HG03066 (cell line): ENCODE results near the gene ACSM2B.
"Not testable (repeated sequence)": the region's sequence is repeated elsewhere in the genome, so short reads cannot be mapped to it uniquely, and the experiment has no call there.

ENCODE experiments used
- ATAC-seq: cut with Tn5 transposase; IDR thresholded peaks from one replicate; pipeline ENCODE4 v1.9.1; 2021; ENCODE audit warnings: low read depth; ENCODE audit not compliant: unreplicated experiment

The ACSM2B gene

DNA sequence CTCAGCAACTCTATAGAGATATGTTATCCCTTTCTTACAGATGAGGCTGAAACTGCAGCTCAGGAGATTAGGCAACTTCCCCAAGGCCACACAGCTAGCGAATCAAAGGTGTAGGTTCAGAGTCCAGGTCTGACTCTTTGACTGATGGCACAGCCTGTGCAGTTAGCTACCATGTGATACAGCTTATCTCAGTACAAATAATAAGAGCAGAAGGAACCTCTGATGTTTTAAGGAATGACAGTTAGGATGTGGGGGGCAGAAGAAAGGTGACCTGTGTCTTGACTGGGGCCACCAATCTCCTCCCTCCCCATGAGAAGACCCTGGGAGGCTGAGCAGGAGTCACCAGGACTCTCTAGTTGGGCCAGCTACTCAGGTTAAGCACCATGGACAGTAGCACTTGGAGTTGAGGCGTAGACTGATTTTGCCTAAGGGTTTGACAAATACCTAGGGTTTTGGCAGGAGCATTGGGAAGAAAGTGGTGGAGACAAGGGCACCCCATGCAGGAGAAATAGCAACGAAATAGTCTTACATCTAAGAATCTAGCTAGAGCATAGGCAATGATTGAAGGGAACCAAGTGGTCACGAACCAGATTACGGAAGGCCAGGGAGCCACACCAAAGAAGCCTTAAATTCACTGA is 22.8 kb upstream of the ACSM2B start:
- no peak for ATAC-seq

DNA sequence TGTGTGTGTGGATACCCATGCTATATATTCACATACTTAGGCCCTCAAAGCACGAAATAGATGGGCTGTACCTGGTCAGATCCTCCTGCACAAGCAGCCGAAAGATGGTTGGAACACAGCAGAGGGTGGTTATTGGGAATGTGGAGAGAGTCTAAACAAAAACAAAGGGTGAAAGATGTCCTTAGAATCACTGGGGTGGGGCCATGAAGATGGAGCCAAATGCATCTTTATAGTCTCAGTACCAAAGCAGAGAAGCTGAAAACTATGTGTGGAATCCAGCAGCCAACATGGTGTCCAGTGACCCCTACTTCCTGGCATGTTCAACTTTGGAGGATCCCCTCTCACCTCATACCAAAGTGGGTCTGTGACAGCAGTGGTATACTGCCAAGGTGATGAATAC is 19.5 kb upstream of the ACSM2B start:
- ATAC-seq, result not testable (repeated sequence)

- not testable (repeated sequence) for ATAC-seq
Observed at GRCh38 chr16:20595068-20595467, 18.9 kb upstream of the ACSM2B start.

- ATAC-seq, result not testable (repeated sequence)
Observed at GRCh38 chr16:20592780-20593179, 16.6 kb upstream of the ACSM2B start.

DNA sequence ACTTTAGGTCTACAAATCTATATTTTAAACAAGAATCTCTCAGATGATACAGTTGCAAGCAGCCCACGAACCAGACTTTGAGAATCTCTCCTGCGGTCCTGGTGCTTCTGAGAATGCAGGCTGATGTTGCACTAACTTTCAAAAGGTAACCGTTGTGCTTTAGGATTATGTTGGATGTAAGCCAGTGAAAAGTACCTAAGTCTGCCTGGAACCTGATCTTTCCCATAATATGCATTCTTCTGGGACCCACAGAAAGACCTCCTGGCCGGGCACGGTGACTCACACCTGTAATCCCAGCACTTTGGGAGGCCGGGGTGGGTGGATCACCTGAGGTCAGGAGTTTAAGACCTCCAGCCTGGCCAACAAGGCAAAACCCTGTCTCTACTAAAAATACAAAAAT is 13.3 kb upstream of the ACSM2B start:
- ATAC-seq, result not testable (repeated sequence)

DNA sequence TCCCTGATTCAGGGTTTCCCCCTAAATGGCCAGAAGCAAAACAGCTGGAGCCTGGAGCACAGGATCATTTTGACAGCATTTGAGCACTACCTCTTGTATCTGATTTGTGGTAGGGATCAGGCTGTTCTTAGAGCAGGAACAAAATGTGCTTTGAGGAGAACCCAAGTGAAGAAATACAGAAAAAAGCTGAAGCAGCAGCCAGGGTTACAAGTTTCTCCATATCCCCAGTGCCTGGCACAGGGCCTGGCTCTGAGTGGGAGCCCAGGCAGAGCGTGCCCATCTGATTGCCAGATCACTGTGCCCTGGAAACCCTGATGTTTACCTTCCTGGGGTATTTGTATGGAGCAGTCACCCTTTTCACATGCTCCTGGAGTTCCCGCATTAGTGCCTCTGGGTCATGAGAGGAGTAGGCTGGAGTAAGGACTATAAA is 11.5 kb upstream of the ACSM2B start:
- not testable (repeated sequence) for ATAC-seq

GRCh38 chr16:20586716-20587115 is 10.5 kb upstream of the ACSM2B start:
- not testable (repeated sequence) for ATAC-seq

GRCh38 chr16:20586112-20586511 is 9.9 kb upstream of the ACSM2B start:
- ATAC-seq, result not testable (repeated sequence)

DNA sequence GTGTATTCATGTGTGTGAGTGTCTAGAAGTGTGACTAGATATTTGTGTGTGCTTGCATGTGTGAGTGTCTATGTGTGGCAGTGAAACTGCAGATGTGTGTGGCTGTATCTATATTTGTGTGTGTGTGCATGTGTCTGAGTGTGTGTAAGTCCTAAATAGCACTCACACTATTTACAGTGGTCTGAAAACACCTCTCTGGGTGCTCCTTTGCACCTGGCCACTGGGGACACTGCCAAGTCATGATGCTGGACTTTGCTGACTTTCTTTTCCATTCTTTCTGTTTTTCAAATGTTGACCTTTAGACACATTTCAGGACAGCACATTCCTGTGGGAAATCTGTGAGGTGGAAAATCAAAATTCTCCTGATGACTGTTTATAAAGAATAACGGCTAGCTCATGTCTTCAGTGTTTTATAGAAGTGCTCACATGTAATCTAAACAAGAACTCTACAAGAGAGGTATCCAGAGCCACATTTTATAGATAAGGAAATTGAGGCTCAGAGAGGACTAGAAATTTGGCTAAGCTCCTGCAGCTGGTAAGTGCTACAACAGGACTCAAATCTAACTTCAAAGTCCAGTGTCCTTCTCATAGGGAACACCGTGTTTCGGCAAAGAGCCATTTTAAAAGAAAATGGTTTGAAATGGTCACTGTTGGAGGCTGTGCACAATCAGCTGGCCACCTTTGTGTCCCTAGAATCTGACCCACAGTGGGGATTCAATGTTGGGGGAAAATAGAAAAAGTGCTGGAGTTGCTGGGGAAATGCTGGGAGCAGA is 4.5 kb upstream of the ACSM2B start:
- not testable (repeated sequence) for ATAC-seq

- not testable (repeated sequence) for ATAC-seq
Observed at GRCh38 chr16:20578091-20578490, 1.9 kb upstream of the ACSM2B start.

GRCh38 chr16:20569117-20569651 is 7.0 kb downstream of the ACSM2B start:
- ATAC-seq, result not testable (repeated sequence)

- no peak for ATAC-seq
Observed at GRCh38 chr16:20568404-20568803, 7.8 kb downstream of the ACSM2B start.

DNA sequence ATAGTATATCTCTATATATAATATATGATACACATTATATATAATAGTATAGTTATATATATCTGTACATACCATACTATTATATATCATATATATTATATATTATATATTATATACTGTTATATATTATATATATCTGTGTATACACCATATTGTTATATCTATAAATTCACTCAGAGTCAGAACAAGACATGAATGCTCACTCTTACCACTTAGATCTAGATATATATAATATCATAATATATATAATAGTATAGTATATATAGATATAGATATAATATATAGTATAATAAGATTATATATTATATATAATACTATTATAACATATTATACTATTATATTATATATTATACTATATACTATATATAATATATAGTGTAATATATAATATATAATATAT is 9.3 kb downstream of the ACSM2B start:
- no peak for ATAC-seq

- not testable (repeated sequence) for ATAC-seq
Observed at GRCh38 chr16:20565334-20565733, 10.8 kb downstream of the ACSM2B start.

GRCh38 chr16:20564218-20564617 is 11.9 kb downstream of the ACSM2B start:
- ATAC-seq, result not testable (repeated sequence)

GRCh38 chr16:20555628-20556027 is 20.5 kb downstream of the ACSM2B start:
- ATAC-seq, result not testable (repeated sequence)

- not testable (repeated sequence) for ATAC-seq
Observed at GRCh38 chr16:20554689-20555088, 21.5 kb downstream of the ACSM2B start.

GRCh38 chr16:20553493-20553892 is 22.7 kb downstream of the ACSM2B start:
- not testable (repeated sequence) for ATAC-seq

DNA sequence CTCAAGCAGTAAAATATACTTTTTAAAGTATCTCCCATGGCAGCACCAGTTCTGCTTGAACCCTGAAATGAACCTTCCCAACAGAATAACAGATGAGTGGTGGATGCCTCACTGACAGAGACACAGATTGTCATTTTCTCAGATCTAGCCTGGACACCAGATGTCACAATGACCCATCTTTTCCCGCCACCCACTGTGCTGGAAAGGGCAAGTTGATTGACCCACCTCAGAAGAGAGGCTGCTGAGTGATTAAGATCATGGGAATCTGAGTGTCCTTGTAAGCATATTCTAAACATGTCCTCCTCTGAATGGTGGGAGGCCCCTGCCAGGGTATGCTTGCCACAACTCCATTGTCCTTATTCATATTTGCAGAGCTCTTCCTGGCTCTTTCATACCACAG is 29.2 kb downstream of the ACSM2B start:
- not testable (repeated sequence) for ATAC-seq

DNA sequence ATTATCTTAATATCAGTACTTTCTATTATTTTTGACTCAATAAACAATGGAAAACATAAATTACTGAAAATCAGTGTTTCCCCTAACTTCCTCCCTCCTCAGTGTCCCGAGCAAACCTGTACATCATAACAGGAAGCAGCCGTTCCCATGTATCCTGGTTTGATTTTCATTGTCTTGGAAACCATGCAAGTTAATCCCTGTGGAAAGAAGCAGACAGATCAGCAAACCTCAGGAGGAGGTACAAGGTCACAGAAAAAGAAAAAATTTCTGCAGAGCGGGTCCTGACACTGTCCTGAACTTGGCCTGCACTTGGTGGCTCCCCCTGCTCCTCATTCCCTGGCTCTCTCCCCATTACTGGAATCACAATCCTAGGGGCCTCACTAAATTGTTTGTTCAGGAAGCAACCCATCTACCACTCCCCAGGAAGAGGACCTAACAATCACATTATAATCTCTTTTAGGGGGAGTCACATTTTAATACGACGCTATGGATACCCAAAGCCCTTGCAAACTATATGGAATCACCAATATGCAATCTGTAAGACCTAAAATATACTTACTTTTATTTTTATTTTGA is 29.8 kb downstream of the ACSM2B start:
- not testable (repeated sequence) for ATAC-seq

DNA sequence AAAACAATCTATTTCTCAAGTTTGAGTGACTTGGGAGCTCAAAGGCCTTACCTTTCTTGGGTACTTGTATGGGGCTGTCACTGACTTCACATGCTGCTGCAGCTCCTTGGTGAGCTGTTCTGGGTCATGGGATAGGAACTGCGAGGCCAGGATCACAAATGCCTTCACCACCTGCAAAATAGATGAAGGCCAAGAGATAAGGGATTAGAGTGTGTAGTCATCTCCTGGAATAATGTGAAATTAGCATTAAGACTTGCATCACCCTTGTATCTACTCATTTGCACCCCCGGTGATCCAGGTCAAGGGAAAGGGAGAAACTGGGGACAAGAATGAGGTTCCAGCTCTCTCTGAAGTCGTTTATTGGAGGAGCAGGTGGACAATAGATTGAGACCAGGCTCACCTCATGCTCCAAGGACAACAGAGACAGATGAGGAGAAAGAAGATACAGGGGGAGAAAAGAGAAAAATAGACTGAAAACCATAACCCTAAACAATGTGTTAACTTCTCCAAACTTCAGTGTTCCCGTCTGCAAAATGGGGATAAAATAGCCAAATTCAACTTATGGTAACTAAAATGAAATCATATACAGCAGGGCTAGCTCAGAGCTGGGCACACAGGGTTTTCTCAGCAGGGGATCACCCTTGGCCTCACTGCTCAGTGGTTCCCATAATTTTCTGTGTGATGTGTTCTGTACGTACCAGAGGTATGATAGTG is 35.4 kb downstream of the ACSM2B start:
- not testable (repeated sequence) for ATAC-seq
